HG03064 (cell line): Measurements from ENCODE around the gene PIM3.

ENCODE experiments used
- ATAC-seq: cut with Tn5 transposase; IDR thresholded peaks from one replicate; pipeline ENCODE4 v1.9.1; 2021; ENCODE audit warnings: low read depth; ENCODE audit not compliant: unreplicated experiment

The PIM3 gene

GRCh38 chr22:49999946-50000586 is 39.5 kb downstream of the PIM3 start:
- ATAC-seq: no peak

GRCh38 chr22:50000587-50001387 is 40.2 kb downstream of the PIM3 start:
- no peak for ATAC-seq

DNA sequence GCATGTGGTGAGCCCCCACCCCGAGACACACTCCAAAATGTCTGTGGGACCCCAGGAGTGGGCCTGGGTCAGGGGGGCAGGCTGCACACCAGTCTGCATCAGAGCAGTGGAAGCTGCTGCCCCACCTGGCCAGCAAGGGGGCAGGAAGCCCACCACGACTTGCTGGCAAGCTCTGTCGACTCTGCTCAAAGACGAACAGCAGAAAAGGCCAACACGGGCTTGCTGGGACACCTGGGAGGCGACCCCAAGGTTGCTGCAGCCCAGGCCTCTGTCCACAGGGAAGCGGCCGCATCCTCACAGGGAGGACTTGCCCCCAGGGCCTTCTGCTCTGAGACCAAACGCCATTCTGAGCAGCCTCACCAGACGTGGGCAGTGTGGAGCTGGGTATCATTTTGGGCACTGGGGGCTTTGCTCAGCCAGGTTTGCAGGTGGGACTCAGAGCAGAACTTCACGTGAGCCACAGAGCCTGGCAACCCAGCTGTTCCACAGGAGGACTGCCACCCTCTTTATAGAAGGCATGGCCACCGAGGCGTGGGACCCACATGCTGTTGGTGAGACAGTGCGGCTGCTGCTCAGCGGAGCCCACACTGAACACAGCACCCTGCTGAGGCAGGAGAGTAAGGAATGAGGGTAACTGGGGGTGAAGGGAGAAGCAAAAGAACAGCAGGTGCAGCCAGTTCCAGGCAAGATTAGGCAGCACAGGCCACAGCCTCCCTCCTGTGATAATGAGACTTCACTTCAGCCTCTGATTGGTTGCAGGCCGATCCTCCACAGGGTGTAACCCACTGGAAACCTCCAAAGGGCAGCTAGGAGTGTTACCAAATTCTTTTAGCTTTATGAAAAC is 41.0 kb downstream of the PIM3 start:
- no peak for ATAC-seq

DNA sequence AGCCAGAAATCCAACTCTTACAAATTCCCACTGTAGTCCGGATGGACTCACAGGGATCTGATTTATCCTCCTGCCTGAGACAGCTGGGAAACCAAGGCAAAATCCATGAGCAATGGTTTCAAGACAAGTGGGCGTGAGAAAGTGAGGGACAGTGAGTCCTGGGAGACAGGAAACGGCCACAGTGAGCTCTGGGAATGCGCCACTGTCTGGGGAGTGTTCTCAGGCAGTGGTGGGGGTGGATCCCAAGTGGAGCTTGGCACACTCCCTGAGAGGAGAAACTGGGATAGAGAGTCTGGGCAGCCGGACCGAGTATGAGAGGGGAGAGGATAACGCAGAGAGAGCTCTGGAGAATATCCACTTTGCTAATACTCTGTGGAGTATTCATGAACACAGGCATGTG is 42.2 kb downstream of the PIM3 start:
- ATAC-seq: no peak

DNA sequence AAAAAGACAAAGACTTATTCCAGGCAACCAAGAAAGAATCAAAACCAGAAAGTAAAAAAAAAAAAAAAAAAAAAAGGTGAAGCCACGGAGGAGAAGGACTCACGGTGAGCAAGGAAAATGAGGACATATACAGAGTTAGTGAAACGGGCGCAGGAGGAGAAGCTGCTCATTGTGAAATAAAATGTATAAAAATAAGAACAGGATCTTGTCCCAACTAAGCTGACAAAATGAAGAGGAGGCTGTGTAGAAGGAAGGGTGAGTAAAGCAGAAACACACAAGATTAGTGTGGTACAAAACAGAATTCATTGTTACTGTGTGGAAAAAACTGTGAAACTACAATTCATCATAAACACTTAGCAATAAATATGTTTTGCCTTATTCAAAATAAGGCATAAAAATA is 44.3 kb downstream of the PIM3 start:
- no peak for ATAC-seq

DNA sequence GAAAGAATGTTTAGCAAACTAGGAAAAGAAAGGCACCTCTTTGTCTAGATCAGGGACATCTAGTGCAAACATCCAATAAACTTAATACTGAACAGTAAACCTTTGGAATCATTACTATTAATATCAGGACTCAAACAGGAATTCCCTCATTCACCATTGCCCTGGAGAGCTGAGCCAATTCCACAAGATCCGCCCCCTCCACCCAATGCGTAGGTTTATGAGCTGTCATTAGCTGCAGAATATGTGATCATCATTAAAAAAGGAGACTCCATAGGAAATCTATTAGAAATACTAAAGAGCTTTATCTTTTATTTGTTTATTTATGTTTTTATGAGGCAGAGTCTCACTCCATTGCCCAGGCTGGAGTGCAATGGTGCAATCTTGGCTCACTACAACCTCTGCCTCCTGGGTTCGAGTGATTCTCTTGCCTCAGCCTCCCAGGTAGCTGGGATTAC is 46.5 kb downstream of the PIM3 start:
- no peak for ATAC-seq

GRCh38 chr22:50008151-50009040 is 47.8 kb downstream of the PIM3 start:
- ATAC-seq: no peak

- ATAC-seq: no peak
Measured at GRCh38 chr22:50009251-50009650, 48.7 kb downstream of the PIM3 start.

DNA sequence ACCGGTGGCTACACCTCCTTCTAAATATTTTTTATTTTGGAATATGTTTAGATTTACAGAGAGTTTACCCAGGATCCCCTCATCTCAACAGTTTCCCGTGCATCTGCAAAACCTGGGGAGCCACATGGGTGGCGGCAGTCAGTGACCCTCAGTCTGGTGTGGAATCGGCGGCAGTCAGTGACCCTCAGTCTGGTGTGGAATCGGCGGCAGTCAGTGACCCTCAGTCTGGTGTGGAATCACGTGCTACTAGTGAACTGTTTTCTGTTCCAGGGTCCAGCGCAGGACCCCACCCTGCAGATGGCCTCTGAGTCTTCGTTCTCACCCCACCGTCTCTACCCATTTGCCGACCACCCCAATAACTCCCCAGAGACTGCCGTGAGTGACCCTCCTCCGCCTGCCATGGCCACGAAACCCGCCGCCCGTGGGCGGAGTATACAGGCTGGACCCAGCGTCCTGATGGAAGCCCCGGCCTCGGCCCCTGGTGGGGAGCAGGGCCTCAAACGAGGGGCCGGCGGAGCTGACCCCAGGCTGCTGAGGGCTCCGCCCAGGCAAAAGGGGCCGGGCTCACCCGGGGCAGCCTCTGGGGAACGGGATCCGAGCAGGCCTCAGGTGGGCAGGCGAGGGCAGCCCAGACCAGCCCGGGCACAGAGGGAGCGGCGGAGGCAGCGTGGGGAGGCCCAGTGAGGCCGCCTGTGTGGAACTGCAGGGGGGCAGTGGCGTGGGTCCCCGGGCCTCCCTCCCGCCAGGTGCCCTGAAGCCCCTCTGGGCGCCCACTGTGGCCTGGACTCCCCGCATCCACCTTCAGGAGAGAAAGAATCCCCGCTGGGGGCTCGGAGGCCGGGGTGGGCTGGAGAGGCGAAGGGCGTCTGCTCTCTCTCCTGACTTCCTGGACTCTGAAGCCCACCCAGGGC is 49.4 kb downstream of the PIM3 start:
- ATAC-seq: no peak

- no peak for ATAC-seq
Measured at GRCh38 chr22:50010676-50011446, 50.3 kb downstream of the PIM3 start.

- no peak for ATAC-seq
Measured at GRCh38 chr22:50011447-50012210, 51.1 kb downstream of the PIM3 start.

DNA sequence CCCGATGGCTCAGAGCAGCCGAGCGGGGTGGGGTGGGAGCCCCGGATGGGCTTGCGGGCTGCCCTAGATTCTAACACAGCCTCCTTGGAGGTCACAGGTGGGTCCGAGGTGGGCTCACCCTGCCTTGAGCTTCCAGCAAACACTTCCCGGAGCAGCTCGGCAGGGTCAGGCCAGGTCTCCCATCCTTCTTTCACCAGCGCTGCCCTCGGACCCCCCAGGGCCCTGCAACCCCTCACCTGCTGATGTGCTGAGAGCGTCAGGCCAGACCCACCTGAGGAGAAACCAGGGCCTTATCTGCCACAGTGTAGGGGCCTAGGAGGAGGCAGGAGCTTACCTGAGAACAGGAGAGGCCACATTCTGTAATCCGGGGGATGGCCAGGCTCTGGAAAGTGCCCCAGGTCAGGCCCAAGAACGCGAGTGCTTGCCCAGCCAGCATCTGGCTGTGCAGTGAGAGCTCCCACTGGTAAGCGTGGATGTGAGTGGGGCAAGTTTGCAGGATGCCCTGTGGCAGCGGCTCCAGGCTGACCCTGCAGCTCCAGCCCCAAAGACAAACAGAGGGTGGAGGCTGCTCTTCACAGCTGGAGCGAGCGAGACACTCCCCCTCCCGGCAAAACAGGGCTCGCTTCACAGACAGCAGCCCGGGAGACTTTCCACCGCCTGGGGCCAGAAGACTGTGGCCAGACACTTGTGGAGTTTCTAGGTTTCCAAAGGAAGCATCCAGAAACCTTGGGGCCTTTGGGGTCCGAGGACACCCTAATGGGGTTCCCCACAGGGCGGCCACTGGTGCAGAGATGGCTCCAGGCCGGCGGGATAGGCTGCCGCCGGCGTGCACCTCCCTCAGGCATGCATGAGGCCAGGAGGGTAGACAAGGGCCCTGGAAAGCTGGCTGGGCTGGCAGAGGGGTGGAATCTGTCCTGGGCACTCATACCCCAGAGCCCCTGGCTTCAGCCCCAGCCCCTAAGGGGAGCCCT is 51.9 kb downstream of the PIM3 start, which contains the start of gene IL17REL:
TSS of gene IL17REL (minus strand) at position 555 of the 971 bp plus-strand sequence. CDS start at position 436, 119 bp downstream.
- ATAC-seq: no peak
